Loucy (cell line): ENCODE measurements around the gene CPEB4.

Experiments used
- H2AFZ ChIP-seq: fragments of 200-600 bp; sonication (generic); 2 replicates; pipeline ENCODE4 v1.6.0; 2016; ENCODE audit warnings: antibody characterized with exemption, mild to moderate bottlenecking, low read length, moderate library complexity
- H3F3A ChIP-seq: fragments of 200-600 bp; 2 replicates; pipeline ENCODE4 v1.6.0; 2016; ENCODE audit warnings: antibody characterized with exemption, low read depth, mild to moderate bottlenecking
- H3K27me3 ChIP-seq: fragments of 200-600 bp; sonication (generic); 2 replicates; pipeline ENCODE4 v1.6.1; 2014; ENCODE audit warnings: low read length, mild to moderate bottlenecking; ENCODE audit not compliant: insufficient read depth, poor library complexity, severe bottlenecking
- H3K36me3 ChIP-seq: fragments of 200-600 bp; sonication (generic); 2 replicates; pipeline ENCODE4 v1.6.1; 2016; ENCODE audit warnings: low read length; ENCODE audit not compliant: insufficient read depth
- H3K4me1 ChIP-seq: fragments of 200-600 bp; sonication (generic); 2 replicates; pipeline ENCODE4 v1.5.1; 2014; ENCODE audit warnings: low read length, mild to moderate bottlenecking; ENCODE audit not compliant: insufficient read depth, poor library complexity, severe bottlenecking
- H3K4me2 ChIP-seq: fragments of 200-600 bp; sonication (generic); 2 replicates; pipeline ENCODE4 v1.6.0; 2014; ENCODE audit warnings: antibody characterized with exemption, low read length, low read depth, mild to moderate bottlenecking; ENCODE audit not compliant: poor library complexity, severe bottlenecking
- H3K4me3 ChIP-seq: fragments of 200-600 bp; sonication (generic); 2 replicates; pipeline ENCODE4 v1.5.1; 2014; ENCODE audit warnings: low read length, mild to moderate bottlenecking, mixed read lengths; ENCODE audit not compliant: poor library complexity, severe bottlenecking
- H3K79me2 ChIP-seq: fragments of 200-600 bp; sonication (generic); 2 replicates; pipeline ENCODE4 v1.6.1; 2014; ENCODE audit warnings: low read length; ENCODE audit not compliant: insufficient read depth
- H3K9ac ChIP-seq: fragments of 200-600 bp; sonication (generic); 2 replicates; pipeline ENCODE4 v1.6.0; 2014; ENCODE audit warnings: mild to moderate bottlenecking, low read depth, low read length, moderate library complexity; ENCODE audit not compliant: poor library complexity, severe bottlenecking
- H3K9me2 ChIP-seq: fragments of 200-600 bp; sonication (generic); replicated peaks from 2 replicates; pipeline ENCODE4 v1.6.1; 2016; ENCODE audit warnings: low read depth, low read length, mixed read lengths
- H3K9me3 ChIP-seq: fragments of 200-600 bp; sonication (generic); 2 replicates; pipeline ENCODE4 v1.6.1; 2014; ENCODE audit warnings: mild to moderate bottlenecking, antibody characterized with exemption, low read length, low read depth; ENCODE audit not compliant: insufficient read depth
- H4K20me1 ChIP-seq: fragments of 200-600 bp; sonication (generic); 2 replicates; pipeline ENCODE4 v1.6.0; 2014; ENCODE audit warnings: antibody characterized with exemption, low read length, mild to moderate bottlenecking; ENCODE audit not compliant: insufficient read depth, poor library complexity, severe bottlenecking
- CTCF ChIP-seq: fragments of 200-600 bp; sonication (generic); conservative IDR thresholded peaks from 2 replicates; pipeline ENCODE4 v1.5.1; 2014; ENCODE audit warnings: mild to moderate bottlenecking, antibody characterized with exemption, low read length
- EZH2phosphoT487 ChIP-seq: fragments of 200-600 bp; IDR thresholded peaks from 2 replicates; pipeline ENCODE4 v1.6.1; 2018; ENCODE audit warnings: antibody characterized with exemption, mild to moderate bottlenecking, moderate library complexity, borderline replicate concordance

CPEB4 gene

GRCh38 chr5:173928871-173929574 is 40.9 kb downstream of the CPEB4 start:
- TF ChIP-seq EZH2phosphoT487 (no peak), CTCF (no peak)
- Histone ChIP-seq H3K27me3 (no peaks in the 10 kb centered on the region), H2AFZ (no peak overlapping the region), H3K36me3 (no peaks in the 10 kb centered on the region), H3K4me1 (no peaks in the 10 kb centered on the region), H3K79me2 (no peaks in the 10 kb centered on the region), H3F3A (no peaks in the 10 kb centered on the region), H3K9me3 (no peaks in the 10 kb centered on the region), H3K9ac (no peak overlapping the region), H3K4me3 (no peak overlapping the region), H3K4me2 (no peak overlapping the region), H3K9me2 (no peaks in the 10 kb centered on the region), H4K20me1 (no peaks in the 10 kb centered on the region)

GRCh38 chr5:173932695-173933139 is 44.6 kb downstream of the CPEB4 start:
- no peaks in the 10 kb centered on the region for H3F3A ChIP-seq
- H3K36me3 ChIP-seq: no peaks in the 10 kb centered on the region
- H4K20me1 ChIP-seq: no peaks in the 10 kb centered on the region
- no peaks in the 10 kb centered on the region for H3K4me1 ChIP-seq
- H3K9ac ChIP-seq: no peak overlapping the region
- H3K9me3 ChIP-seq: no peaks in the 10 kb centered on the region
- H3K79me2 ChIP-seq: no peaks in the 10 kb centered on the region
- no peak overlapping the region for H2AFZ ChIP-seq
- no peak overlapping the region for H3K4me3 ChIP-seq
- no peak for TF ChIP-seq EZH2phosphoT487
- TF ChIP-seq CTCF: no peak
- no peak overlapping the region for H3K4me2 ChIP-seq
- H3K27me3 ChIP-seq: no peaks in the 10 kb centered on the region
- no peaks in the 10 kb centered on the region for H3K9me2 ChIP-seq

GRCh38 chr5:173933901-173934300 is 45.8 kb downstream of the CPEB4 start:
- Histone ChIP-seq H3K36me3 (no peaks in the 10 kb centered on the region), H4K20me1 (no peaks in the 10 kb centered on the region), H3K9me3 (no peaks in the 10 kb centered on the region), H3K4me1 (no peaks in the 10 kb centered on the region), H3K27me3 (no peaks in the 10 kb centered on the region), H3F3A (no peaks in the 10 kb centered on the region), H3K9me2 (no peaks in the 10 kb centered on the region), H3K79me2 (no peaks in the 10 kb centered on the region), H2AFZ (no peak overlapping the region), H3K4me2 (no peak overlapping the region), H3K9ac (no peak overlapping the region), H3K4me3 (no peak overlapping the region)
- no peak for TF ChIP-seq EZH2phosphoT487
- no peak for TF ChIP-seq CTCF
